NCI-H82 (cell line): ENCODE measurements around the gene OR8B4.
"Not testable (repeated sequence)": the region's sequence is repeated elsewhere in the genome, so short reads cannot be mapped to it uniquely, and the experiment has no call there.

Experiments used
- DNase-seq: peaks from one replicate; lab custom pipeline; 2025; lab: John Stamatoyannopoulos, UW

The OR8B4 gene, protein sequence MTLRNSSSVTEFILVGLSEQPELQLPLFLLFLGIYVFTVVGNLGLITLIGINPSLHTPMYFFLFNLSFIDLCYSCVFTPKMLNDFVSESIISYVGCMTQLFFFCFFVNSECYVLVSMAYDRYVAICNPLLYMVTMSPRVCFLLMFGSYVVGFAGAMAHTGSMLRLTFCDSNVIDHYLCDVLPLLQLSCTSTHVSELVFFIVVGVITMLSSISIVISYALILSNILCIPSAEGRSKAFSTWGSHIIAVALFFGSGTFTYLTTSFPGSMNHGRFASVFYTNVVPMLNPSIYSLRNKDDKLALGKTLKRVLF

DNA sequence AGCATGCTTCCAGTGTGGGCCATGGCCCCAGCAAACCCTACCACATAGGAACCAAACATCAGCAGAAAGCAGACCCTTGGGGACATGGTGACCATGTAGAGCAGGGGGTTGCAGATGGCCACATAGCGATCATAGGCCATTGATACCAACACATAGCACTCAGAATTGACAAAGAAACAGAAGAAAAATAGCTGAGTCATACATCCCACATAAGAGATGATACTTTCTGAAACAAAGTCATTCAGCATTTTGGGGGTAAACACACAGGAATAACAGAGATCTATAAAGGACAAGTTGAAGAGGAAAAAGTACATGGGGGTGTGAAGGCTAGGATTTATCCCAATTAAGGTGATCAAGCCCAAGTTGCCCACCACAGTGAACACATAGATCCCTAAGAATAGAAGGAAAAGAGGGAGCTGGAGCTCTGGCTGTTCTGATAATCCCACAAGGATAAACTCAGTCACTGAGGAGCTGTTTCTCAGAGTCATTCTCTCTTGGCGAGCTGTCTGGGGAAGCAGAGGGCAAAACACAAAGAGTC is at the start of gene OR8B4:
Gene OR8B4, minus strand, starts transcription at position 488 of the 538 bp plus-strand sequence. Its CDS starts 0 bp downstream, at position 488.
- no peak for DNase-seq

DNA sequence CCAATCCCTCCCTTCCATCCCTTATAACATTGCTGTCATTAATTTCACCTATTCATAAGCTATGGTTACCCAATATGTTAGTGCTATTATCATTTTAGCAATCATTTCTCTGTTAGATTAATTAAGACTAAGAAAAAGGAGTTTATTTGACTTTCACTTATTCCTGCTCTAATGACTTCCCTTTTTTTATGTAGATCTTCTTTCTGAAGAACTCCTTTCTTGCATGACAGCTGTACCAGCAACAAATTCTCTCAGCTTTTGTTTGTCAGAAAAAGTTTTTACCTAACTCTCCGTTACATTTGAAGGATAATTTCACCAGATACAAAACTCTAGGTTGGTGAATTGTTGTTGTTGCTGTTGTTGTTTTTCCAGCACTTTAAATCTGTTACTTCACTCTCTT is 49.4 kb upstream of the OR8B4 start:
- no peak for DNase-seq

DNA sequence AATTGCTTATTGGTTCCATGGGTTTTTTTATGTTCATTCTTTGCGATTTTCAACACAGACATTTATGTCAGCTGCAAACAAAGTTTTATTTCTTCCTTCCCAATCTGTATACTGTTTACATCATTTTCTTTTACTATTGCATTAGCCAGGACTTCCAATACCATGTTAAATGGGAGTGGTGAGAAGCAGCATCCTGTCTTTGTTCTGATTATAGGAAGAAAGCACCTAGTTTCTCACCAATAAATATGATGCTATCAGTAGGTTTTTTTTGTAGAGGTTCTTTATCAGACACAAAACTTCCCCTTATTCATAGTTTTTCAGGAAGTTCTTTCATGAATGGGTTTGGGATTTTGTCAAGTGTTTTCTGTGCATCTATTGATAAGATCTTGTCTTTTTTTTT is 48.8 kb upstream of the OR8B4 start:
- no peak for DNase-seq

DNA sequence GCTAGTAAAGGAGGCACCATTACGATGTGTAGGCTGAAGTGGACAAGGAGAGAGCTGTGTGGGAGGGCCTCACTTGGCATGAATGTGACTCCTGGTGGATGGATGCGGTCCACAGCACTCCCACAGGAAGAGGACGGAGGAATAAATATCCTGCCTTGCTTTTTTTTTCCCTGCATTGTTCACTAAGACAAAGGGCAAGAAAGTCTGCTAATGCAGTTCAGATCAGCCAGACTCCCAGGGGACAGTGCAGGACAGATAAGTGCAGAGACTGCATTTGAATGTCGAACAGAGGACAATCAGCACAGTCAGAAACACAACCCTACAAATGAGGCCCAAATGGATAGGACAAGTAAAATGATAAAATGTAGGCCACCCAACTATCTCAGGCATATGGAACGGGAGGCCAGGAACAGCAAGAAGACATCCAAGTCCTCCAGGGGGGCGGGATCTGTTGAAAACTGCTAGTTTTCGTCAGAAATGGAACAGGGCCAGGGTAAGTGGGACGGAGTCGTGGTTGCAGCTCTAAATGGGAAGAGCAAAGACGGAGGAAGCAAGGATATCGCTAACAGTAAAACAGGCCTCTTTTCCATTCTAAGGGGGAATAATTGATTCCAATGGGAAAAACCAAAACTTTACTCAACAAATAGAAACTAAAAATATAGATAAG is 46.0 kb upstream of the OR8B4 start:
- DNase-seq = no peak

DNA sequence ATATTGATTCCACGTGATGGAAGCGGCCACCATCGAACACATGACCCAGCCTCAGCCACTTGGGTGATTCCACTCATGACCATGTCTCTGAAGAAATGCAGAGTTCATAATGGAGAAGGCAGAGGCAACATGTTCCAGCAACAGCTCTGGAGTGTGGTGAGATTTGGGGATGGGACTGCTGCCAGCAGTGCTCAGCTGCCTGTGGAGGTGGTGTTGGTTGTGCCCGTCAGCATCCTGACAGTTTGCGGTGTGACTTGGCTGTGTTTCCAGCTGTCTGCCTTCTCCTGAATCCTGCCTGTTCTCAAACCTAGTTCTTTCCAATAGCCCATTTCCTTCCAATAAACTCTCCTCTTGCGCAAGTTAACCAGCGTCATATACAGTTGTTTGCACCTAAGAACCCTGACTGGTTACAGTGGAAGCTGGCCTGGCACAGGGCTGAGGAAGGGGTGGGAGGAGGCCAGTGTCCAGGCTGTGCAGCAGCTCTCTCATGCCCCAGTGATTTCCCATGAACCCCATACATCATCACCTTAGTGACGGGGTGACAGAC is 42.8 kb upstream of the OR8B4 start:
- no peak for DNase-seq

DNA sequence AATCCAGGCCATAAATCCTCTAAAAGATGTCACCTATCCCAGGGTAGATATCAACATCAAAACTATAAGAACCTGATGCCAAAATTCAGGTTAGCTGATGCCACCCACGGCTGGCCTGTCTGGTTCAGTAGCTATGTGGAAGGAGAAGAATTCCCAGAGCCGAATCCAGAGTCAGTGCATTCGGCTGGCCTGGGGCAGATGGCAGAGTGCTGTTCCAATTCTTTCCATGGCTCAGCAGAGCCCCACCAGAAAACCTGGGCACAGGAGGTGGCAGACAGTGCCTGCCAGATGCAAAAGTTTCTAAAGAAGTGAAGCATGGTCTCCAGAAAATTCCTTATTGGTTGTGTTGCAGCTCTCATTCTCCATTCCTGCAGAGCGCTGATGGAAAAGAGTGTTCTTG is 40.7 kb upstream of the OR8B4 start:
- DNase-seq = no peak

DNA sequence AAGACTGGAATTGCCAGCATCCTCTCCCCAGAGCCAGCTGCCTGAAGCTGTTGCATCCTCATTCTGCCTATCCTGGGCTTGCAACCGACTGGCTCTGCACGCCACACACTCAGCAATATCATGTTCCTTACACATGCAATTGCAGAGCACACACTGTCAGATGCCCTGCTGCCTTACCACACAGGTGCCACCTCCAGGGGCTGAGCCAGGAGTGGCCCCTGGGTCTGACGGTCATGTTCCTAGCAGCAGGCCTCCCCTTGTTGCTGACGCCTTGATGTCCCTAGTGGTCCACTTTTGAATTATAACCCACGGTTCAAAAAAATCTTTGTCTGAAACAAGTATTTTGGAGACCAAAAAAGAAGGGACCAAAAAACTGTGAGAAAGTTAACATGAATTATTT is 39.3 kb upstream of the OR8B4 start:
- DNase-seq = no peak

DNA sequence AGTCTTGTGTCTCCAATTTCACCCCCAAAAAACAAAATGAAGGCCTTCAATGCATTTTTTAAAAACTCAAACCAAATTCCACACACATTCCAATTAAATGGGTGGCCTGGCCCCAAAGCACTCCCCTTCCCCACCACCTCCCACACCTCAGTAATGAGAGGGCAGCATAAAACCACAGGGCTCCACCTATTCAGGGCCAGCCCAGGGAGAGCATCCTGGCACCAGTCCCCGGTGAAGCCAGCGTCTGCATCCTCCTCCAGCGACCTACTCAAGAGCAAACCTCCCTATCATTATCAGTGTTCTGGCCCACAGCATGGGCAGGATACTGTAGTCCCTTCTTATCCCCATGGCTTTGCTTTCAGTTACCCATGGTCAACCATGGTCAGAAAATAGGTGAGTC is 38.7 kb upstream of the OR8B4 start:
- no peak for DNase-seq

DNA sequence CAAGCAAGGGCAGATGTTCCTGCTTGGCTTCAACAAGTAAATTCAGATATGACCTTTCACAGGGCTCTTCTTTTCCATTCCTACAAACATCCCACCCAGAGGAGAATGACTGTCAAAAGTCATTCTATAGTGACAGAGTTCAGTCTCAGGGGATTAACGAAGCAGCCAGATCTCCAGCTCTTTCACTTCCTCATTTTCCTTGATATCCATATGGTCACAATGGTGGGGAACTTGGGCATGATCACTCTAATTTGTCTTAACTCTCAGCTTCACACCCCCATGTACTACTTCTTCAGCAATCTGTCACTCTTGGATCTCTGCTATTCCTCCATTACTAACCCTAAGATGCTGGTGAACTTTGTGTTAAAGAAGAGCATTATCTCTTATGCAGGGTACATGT is 35.8 kb upstream of the OR8B4 start:
- no peak for DNase-seq

DNA sequence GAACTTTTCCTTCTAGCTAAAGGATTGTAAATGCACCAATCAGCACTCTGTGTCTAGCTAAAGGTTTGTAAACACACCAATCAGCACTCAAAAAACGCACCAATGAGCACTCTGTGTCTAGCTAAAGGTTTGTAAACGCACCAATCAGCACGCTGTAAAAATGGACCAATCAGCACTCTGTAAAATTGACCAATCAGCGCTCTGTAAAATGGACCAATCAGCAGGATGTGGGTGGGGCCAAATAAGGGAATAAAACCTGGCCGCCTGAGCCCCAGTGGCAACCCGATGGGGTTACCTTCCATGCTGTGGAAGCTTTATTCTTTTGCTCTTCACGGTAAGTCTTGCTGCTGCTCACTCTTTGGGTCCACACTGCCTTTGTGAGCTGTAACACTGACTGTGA is 34.7 kb upstream of the OR8B4 start:
- DNase-seq = not testable (repeated sequence)

DNA sequence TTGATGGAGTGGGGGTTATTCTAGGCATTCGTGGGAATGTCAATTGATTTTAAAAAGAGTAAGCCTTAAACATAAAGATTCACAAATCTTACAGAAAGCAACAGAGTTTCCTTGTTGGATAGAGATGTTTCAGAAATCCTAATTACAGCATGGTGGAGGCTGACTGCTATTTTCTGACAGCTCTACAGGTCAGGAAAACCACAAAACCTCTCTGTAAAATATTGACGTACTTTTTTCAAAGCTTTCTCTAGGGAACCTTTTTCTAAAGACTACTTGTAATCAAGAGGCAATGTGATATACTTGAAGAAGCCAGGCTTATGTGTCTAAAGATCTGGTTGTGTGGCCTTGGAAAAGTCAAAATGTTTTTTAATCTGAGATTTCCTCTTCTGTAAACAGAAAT is 29.9 kb upstream of the OR8B4 start:
- no peak for DNase-seq

DNA sequence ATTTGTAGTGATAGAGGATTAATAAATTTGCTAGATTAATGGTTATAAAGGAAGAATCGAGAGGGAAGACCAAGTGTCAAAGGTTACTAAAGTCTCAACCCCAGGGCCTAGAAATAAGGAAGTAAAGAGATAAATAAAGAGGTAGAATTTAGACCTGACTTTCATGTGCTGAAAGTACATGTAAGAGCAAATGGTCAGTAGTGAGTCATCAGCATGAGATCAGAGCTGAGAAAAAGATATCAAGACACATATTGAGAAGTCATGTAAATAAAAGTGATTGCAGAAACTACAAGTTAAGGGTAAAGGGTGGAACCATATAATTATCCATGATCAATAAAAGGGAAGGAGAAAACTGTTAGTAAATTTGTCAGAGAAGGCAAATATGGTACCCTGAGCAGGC is 22.2 kb upstream of the OR8B4 start:
- DNase-seq = no peak

DNA sequence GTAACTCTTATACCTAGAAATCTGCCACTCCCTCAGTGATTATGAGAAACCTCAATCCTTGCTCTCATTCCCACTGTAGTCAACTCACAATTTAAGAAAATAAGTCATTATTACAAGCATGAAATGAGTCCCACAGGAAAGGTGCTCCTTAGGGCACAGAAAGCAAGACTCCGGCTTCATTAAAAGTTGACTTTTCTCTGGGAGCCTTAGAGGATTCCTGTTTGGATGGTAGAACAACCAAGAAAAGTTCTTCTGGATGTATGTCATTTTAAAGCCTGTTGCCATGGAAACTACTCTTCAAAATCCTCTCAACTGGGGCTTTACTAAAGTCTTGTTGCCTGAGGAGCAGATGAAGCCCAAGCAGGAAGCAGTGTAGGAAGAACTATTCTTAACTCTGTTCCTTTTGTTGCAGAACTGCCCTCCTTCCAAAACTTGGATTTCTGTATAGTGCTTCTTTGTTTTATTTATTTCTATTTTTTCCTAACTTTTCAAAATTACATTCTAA is 21.0 kb upstream of the OR8B4 start, which contains the start of gene OR8B8:
Gene OR8B8, minus strand, starts transcription at position 51 of the 505 bp plus-strand sequence. CDS start 4,611 bp downstream, outside the sequence.
- no peak for DNase-seq

DNA sequence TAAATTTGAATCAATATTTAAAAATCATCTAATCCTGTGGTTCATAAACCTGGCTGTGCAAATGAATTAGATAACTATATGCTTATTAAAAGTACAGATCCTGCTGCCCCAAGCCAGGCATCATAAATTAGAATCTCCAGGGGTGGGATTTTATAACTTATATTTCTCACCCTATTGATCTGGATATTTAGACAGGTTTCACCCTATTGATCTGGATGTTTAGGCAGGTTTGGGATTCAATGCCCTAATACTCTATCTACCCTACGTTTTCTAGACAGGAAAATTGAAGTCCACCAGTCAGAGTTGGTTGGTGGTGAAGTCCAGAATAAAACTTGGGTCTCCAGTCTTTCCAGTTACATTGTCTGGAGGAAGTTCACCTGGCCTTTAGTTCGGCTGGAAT is 18.2 kb upstream of the OR8B4 start:
- DNase-seq = no peak

DNA sequence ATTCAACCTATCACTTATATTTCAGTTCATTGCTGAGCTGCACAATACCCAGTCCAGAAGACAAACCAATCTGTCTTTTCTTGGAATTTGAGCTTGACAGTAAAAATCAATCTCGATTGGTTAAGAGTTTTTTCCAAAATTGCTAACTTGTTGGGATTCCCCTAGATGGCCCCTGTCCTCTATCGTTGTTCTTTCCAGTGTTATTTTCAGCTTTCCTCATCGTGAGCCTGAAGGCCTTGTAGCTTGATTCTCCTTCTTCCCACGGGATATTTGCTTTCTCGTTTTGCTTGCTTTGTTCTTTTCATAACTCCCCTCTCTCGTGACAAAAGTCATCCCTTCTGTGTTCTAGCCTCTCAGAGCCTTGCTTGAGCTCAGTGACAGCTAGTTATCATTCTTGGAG is 17.8 kb upstream of the OR8B4 start:
- no peak for DNase-seq

DNA sequence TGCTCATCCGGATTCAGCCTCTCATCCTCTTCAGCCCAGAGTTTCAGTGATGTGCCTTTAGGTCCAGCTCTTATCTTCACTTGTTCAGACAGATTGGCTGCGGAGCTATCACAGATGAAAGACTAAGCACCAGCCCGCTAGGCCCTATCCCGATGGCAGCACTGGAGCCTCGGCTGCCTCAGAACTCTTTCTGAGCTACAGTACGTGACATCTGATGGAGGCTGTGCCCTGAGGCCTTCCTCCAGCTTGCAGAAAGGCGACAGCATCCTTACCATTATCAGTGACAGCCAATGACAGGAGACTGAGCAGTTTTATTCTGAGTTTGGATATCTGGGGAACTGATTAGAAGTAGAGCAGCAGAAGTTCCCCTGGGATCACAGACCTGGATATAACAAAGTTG is 16.8 kb upstream of the OR8B4 start:
- no peak for DNase-seq

DNA sequence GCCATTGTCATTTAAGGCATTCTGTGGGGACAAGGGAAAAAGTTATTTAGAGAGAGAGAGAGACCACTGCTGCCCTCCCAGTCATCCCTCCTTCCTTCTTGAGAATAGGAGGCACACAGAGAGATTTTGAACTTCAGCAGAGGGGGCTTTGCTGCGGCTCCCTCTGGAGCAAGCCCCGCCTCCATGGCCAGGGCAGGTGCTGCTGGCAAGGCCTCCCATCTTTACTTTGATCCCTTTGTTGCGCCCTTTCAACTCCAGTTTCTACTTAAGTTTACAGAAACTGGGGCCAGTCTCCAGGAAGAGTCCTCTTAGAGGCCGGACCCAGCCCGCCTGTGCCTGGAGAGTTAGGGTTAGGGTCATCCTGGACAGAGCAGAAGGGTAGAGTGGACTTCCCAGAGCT is 16.4 kb upstream of the OR8B4 start:
- DNase-seq = no peak

DNA sequence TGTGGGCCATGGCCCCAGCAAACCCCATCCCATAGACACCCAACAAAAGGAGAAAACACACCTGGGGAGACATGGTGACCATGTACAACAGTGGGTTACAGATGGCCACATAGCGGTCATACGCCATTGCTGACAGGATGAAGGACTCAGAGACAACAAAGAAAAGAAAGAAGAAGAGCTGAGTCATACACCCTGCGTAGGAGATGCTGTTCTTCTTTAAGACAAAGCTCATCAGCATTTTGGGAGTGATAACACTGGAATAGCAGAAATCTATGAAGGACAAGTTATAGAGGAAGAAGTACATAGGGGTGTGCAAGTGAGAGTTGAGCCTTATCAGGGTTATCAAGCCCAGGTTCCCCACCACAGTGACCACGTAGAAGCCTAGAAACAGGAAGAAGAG is 15.9 kb upstream of the OR8B4 start:
- no peak for DNase-seq

DNA sequence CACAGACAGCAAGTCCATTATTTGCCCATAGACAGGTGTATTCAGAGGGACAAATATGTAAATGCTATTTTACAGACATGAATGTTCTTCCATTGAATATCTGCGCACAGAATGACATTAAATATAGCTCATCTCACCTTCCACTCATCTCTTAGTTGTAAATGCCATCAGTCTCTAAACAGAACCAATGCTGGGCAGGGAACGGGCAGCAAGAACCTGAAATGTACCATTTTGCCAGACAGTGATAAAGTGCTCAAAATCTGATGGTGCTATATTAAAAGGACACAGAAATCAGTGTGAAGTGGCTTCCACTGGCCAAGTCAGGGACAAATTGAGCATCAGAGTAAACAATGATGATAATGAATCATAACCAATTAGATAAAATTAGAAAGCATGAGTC is 10.0 kb upstream of the OR8B4 start:
- DNase-seq = no peak

DNA sequence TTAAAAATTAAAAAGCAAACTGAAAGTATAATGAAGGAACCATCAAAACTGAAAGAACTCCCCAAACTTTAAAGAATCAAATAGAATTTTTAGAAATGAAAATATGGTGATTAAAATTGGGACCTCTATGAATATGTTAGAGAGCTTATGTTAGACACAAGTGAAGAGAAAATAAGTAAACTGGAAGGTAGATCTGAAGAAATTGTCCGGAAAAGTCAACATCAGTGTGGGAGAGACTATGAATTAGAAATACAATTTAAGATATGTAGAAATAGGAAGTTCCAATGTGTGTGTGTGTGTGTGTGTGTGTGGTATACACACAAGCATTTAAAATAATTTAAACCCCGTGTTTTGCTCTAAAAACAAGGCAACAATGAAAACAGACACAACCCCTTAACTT is 4.9 kb upstream of the OR8B4 start:
- no peak for DNase-seq

DNA sequence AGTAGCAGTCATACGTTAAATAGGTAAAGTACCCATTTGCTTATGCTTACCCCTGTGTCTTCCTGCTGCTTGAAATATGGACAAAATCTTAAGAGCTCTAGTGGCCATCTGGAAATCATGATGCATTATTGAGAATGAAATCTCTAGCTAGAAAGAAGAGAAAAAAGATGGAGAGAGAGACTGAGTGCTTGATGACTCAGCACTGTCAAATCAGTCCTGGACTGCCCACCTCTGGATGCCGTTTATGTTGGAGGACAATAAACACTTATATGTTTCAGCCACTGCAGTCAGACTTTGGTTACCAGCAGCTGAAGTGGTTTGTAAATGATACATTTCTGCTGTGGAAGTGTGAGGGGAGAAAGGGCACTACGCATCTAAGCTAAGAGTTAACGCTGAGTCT is 3.6 kb downstream of the OR8B4 start:
- no peak for DNase-seq

DNA sequence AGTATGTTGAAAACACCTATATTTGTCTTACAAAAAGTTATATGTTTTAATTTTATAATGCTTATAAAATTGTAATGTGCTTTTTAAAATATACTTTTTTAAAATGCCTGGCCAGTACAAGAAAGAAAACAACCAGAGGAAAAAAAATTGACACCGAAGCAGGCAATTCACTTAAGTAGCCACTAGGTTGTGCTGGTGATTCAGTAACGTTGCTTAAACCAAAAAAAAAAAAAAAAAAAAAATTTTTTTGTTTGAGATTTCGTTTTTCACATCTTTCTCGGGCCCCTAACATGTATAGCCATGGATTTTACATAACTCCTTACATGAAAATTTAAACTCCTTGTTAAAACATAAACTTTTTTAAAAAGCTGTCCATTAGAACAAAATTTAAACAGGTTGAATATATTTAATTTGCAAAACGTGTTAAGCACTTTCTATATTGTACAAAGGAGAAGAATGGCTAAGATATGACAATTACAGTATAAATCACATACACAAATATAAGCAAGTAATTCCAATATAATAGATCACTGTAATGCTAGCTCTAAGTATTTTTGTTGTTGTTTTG is 9.2 kb downstream of the OR8B4 start:
- peak; percentile 67 for DNase-seq

DNA sequence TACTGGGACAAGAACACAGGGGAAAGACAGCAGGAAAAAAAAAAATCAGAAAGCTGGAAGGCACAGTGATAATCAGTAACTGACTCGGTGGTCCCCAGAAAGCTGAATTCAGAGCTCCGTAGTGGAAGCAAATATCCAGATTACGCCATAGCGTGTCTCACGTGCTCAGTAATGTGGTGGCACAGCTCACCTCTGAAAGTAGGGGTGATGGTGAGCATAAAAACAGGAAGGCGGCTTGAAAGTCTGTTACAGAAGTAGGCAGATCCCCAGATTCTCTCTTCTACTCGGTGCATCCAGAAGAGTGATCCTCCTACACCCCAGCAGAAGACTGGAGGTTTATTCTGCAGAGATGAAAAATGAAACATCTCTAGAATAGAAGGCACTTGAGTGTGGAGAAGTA is 14.8 kb downstream of the OR8B4 start:
- no peak for DNase-seq
